GM19025 (cell line): Measurements from ENCODE around the gene FIBP.

Experiments
- ATAC-seq: cut with Tn5 transposase; IDR thresholded peaks from one replicate; pipeline ENCODE4 v1.9.1; 2021; ENCODE audit warnings: mild to moderate bottlenecking, low read depth, moderate library complexity; ENCODE audit not compliant: unreplicated experiment

Gene FIBP

GRCh38 chr11:65891219-65892136 is 3.2 kb upstream of the FIBP start:
- no peak for ATAC-seq

- ATAC-seq, result peak; percentile 51
These were observed 2.3 kb upstream of the FIBP start, which contains the start of gene CCDC85B for GRCh38 chr11:65890324-65891218. Gene CCDC85B, plus strand, starts transcription at chr11:65890673. Its CDS starts 111 bp downstream, at chr11:65890784.

- no peak for ATAC-seq
These were observed 528 bp downstream of the FIBP start for GRCh38 chr11:65887723-65888162.

GRCh38 chr11:65886826-65887722 is 1.2 kb downstream of the FIBP start:
- no peak for ATAC-seq

GRCh38 chr11:65885808-65886536 is 2.3 kb downstream of the FIBP start:
- no peak for ATAC-seq

GRCh38 chr11:65885231-65885630 is 3.0 kb downstream of the FIBP start:
- ATAC-seq, result no peak

- no peak for ATAC-seq
These were observed 3.6 kb downstream of the FIBP start for GRCh38 chr11:65884716-65885092.

GRCh38 chr11:65883786-65884715 is 4.2 kb downstream of the FIBP start:
- ATAC-seq, result no peak

- ATAC-seq, result no peak
These were observed 5.1 kb downstream of the FIBP start for GRCh38 chr11:65883058-65883761.

GRCh38 chr11:65882120-65883057 is 5.9 kb downstream of the FIBP start:
- no peak for ATAC-seq

GRCh38 chr11:65880844-65881421 is 7.3 kb downstream of the FIBP start:
- ATAC-seq, result no peak

- no peak for ATAC-seq
These were observed 8.2 kb downstream of the FIBP start for GRCh38 chr11:65880027-65880426.

GRCh38 chr11:65879617-65880016 is 8.7 kb downstream of the FIBP start, which contains the start of gene CTSW:
Gene CTSW, plus strand, starts transcription at chr11:65879837. Its CDS starts 18 bp downstream, at chr11:65879855.
- ATAC-seq, result no peak

- ATAC-seq, result peak; percentile 74
These were observed 14.7 kb downstream of the FIBP start for GRCh38 chr11:65873318-65874156.

- no peak for ATAC-seq
These were observed 15.5 kb downstream of the FIBP start, which contains the start of gene EFEMP2 for GRCh38 chr11:65872586-65873317. Gene EFEMP2, minus strand, starts transcription at chr11:65872800. Its CDS starts 446 bp downstream, at chr11:65872354.
